Measurements from ENCODE around the gene PDS5B.
"Not testable (repeated sequence)": the region's sequence is repeated elsewhere in the genome, so short reads cannot be mapped to it uniquely, and the experiment has no call there.

PDS5B gene

GRCh38 chr13:32821149-32821688, 235.0 kb downstream of the PDS5B start:
- no peak for DNase-seq

GRCh38 chr13:32822771-32823170, 236.5 kb downstream of the PDS5B start:
- DNase-seq = no peak

- no peak for DNase-seq
Measured at GRCh38 chr13:32823597-32823996, 237.3 kb downstream of the PDS5B start.

- DNase-seq = no peak
Measured at GRCh38 chr13:32824061-32824460, 237.8 kb downstream of the PDS5B start.

- DNase-seq = no peak
Measured at GRCh38 chr13:32824675-32825074, 238.4 kb downstream of the PDS5B start.

- DNase-seq = no peak
Measured at GRCh38 chr13:32825481-32825880, 239.2 kb downstream of the PDS5B start.

- DNase-seq = not testable (repeated sequence)
Measured at GRCh38 chr13:32826372-32826771, 240.1 kb downstream of the PDS5B start.

Measured in GDM1 (cell line).